A549 (cell line): ENCODE measurements around the gene KMT5C.

Source experiments
- FOSB ChIP-seq: fragments of 250-450 bp; sonication (Bioruptor Pico); IDR thresholded peaks from 2 replicates; pipeline ENCODE4 v1.5.0; 2020; ENCODE audit warnings: mild to moderate bottlenecking, moderate library complexity
- JUN ChIP-seq, 2 experiments: fragments of >200 bp; sonication (Bioruptor Twin); formaldehyde crosslinking; IDR thresholded peaks; 2 replicates in 1 of 2; 3 replicates in 1 of 2; pipeline ENCODE4 v1.6.1; 2016 to 2017
- KDM1A ChIP-seq: fragments of 200-600 bp; sonication (generic); IDR thresholded peaks from 2 replicates; pipeline ENCODE4 v1.6.1; 2016; ENCODE audit warnings: low read depth, mild to moderate bottlenecking
- POLR2A ChIP-seq: IDR thresholded peaks from 2 replicates; pipeline ENCODE4 v1.6.1; 2012; ENCODE audit warnings: mild to moderate bottlenecking, low read length
- POLR2AphosphoS2 ChIP-seq: conservative IDR thresholded peaks from 2 replicates; pipeline ENCODE4 v1.6.1; 2012; ENCODE audit warnings: low read length, improper control_type of control experiment, inconsistent platforms
- TF ChIP-seq, protein P1 (sequence below): fragments of >200 bp; sonication (Bioruptor Twin); formaldehyde crosslinking; IDR thresholded peaks from 3 replicates; pipeline ENCODE4 v1.5.1; 2016

- TF ChIP-seq, protein P1, sequence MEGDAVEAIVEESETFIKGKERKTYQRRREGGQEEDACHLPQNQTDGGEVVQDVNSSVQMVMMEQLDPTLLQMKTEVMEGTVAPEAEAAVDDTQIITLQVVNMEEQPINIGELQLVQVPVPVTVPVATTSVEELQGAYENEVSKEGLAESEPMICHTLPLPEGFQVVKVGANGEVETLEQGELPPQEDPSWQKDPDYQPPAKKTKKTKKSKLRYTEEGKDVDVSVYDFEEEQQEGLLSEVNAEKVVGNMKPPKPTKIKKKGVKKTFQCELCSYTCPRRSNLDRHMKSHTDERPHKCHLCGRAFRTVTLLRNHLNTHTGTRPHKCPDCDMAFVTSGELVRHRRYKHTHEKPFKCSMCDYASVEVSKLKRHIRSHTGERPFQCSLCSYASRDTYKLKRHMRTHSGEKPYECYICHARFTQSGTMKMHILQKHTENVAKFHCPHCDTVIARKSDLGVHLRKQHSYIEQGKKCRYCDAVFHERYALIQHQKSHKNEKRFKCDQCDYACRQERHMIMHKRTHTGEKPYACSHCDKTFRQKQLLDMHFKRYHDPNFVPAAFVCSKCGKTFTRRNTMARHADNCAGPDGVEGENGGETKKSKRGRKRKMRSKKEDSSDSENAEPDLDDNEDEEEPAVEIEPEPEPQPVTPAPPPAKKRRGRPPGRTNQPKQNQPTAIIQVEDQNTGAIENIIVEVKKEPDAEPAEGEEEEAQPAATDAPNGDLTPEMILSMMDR, result no peak
- TF ChIP-seq FOSB (no peak), KDM1A (no peak), POLR2A (no peak), POLR2AphosphoS2 (no peak), JUN (IDR thresholded peaks at IDR 0.05) (no peak)
Measured at GRCh38 chr19:55376241-55376933, 36.7 kb downstream of the KMT5C start, which contains the start of gene TMEM190.
